Lower leg skin (tissue), 3 donors: Measurements from ENCODE around the gene CEND1.

ENCODE experiments used
- CTCF ChIP-seq, 3 donors: fragments of 450-650 bp; IDR thresholded peaks; one replicate each; pipeline ENCODE4 v1.5.1; 2016; ENCODE audit warnings: antibody characterized with exemption in 3 of 3, mild to moderate bottlenecking in 3 of 3, moderate library complexity in 2 of 3
- POLR2A ChIP-seq, 2 donors: fragments of 450-650 bp; IDR thresholded peaks; one replicate each; pipeline ENCODE4 v1.6.1; 2016 to 2017; ENCODE audit warnings: antibody characterized with exemption in 2 of 2, mild to moderate bottlenecking in 1 of 2, moderate library complexity in 1 of 2

DNA sequence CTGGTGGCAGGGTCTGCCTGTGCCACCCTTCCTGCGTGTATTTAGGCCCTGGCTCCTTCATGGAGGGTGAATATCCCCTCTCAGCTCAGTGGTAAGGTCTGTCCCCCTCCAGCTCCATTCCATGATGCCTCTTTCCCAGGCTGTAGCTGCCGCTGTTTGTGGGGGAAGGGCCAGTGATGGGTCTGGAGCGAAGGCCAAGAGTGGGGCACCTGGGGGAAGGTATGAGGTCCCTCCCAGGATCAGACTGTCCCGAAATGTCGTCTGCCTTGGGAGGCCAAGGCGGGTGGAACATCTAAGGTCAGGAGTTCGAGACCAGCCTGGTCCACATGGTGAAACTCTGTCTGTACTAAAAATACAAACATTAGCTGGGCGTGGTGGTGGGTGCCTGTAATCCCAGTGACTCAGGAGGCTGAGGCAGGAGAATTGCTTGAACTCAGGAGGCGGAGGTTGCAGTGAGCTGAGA is 44.0 kb upstream of the CEND1 start:
- TF ChIP-seq CTCF (IDR thresholded peaks at IDR 0.05): no peak
- TF ChIP-seq POLR2A (IDR thresholded peaks at IDR 0.05): no peak
